OCI-LY3 (cell line): ENCODE results near the gene JUP.

ENCODE experiments used
- H2AFZ ChIP-seq: fragments of 200-600, 300-600 bp; shearing (Covaris generic); 2 replicates; pipeline ENCODE4 v1.6.0; 2014; ENCODE audit warnings: antibody characterized with exemption, low read depth, low read length
- H3K27ac ChIP-seq: fragments of 200-600, 300-600 bp; sonication (generic); 2 replicates; pipeline ENCODE4 v1.5.1; 2014; ENCODE audit warnings: mild to moderate bottlenecking, low read length, moderate library complexity, mixed read lengths
- H3K27me3 ChIP-seq: fragments of 200-600, 300-600 bp; sonication (generic); 2 replicates; pipeline ENCODE4 v1.6.1; 2014; ENCODE audit warnings: low read depth, low read length, mixed read lengths
- H3K36me3 ChIP-seq: fragments of 200-600, 300-600 bp; sonication (generic); replicated peaks from 2 replicates; pipeline ENCODE3; 2014; ENCODE audit warnings: low read depth, low read length, mixed read lengths
- H3K4me1 ChIP-seq: fragments of 300-600, 200-600 bp; sonication (generic); 2 replicates; pipeline ENCODE4 v1.6.1; 2014; ENCODE audit warnings: low read length, mixed read lengths
- H3K4me2 ChIP-seq: fragments of 200-600, 300-600 bp; sonication (generic); 2 replicates; pipeline ENCODE4 v1.6.1; 2014; ENCODE audit warnings: low read length, mixed read lengths
- H3K4me3 ChIP-seq: fragments of 300-600, 200-600 bp; sonication (generic); 2 replicates; pipeline ENCODE4 v1.5.1; 2014; ENCODE audit warnings: antibody characterized with exemption, mild to moderate bottlenecking, low read length, moderate library complexity
- H3K79me2 ChIP-seq: fragments of 300-600, 200-600 bp; shearing (Covaris generic); 2 replicates; pipeline ENCODE4 v1.6.1; 2014; ENCODE audit warnings: mild to moderate bottlenecking, low read length, mixed read lengths
- H3K9ac ChIP-seq: fragments of 300-600, 200-600 bp; shearing (Covaris generic); 2 replicates; pipeline ENCODE4 v1.6.0; 2014; ENCODE audit warnings: mild to moderate bottlenecking, low read length, moderate library complexity
- H3K9me3 ChIP-seq: fragments of 200-600, 300-600 bp; shearing (Covaris generic); 2 replicates; pipeline ENCODE4 v1.6.1; 2014; ENCODE audit warnings: low read length, mixed read lengths; ENCODE audit not compliant: insufficient read depth
- H4K20me1 ChIP-seq: fragments of 200-600, 300-600 bp; sonication (generic); 2 replicates; pipeline ENCODE4 v1.6.1; 2016; ENCODE audit warnings: low read length, mixed read lengths; ENCODE audit not compliant: insufficient read depth
- EZH2phosphoT487 ChIP-seq: fragments of 200-600 bp; shearing (Covaris generic); IDR thresholded peaks from 2 replicates; pipeline ENCODE4 v1.6.1; 2018; ENCODE audit warnings: antibody characterized with exemption, mixed run types, low read depth
- TF ChIP-seq, protein P1 (sequence below): fragments of 200-600, 300-600 bp; sonication (generic); IDR thresholded peaks from 2 replicates; pipeline ENCODE4 v1.5.1; 2014; ENCODE audit warnings: antibody characterized with exemption, low read length, low read depth

The JUP gene

DNA sequence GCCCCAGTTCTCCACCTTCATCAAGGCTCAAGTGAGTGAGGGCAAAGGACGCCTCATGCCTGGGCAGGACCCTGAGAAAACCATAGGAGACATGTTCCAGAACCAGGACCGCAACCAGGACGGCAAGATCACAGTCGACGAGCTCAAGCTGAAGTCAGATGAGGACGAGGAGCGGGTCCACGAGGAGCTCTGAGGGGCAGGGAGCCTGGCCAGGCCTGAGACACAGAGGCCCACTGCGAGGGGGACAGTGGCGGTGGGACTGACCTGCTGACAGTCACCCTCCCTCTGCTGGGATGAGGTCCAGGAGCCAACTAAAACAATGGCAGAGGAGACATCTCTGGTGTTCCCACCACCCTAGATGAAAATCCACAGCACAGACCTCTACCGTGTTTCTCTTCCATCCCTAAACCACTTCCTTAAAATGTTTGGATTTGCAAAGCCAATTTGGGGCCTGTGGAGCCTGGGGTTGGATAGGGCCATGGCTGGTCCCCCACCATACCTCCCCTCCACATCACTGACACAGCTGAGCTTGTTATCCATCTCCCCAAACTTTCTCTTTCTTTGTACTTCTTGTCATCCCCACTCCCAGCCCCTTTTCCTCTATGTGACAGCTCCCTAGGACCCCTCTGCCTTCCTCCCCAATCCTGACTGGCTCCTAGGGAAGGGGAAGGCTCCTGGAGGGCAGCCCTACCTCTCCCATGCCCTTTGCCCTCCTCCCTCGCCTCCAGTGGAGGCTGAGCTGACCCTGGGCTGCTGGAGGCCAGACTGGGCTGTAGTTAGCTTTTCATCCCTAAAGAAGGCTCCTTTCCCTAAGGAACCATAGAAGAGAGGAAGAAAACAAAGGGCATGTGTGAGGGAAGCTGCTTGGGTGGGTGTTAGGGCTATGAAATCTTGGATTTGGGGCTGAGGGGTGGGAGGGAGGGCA is 36.0 kb upstream of the JUP start:
- H2AFZ ChIP-seq = no peak overlapping the region
- no peak overlapping the region for H3K4me2 ChIP-seq
- no peak for TF ChIP-seq EZH2phosphoT487
- TF ChIP-seq, protein P1, sequence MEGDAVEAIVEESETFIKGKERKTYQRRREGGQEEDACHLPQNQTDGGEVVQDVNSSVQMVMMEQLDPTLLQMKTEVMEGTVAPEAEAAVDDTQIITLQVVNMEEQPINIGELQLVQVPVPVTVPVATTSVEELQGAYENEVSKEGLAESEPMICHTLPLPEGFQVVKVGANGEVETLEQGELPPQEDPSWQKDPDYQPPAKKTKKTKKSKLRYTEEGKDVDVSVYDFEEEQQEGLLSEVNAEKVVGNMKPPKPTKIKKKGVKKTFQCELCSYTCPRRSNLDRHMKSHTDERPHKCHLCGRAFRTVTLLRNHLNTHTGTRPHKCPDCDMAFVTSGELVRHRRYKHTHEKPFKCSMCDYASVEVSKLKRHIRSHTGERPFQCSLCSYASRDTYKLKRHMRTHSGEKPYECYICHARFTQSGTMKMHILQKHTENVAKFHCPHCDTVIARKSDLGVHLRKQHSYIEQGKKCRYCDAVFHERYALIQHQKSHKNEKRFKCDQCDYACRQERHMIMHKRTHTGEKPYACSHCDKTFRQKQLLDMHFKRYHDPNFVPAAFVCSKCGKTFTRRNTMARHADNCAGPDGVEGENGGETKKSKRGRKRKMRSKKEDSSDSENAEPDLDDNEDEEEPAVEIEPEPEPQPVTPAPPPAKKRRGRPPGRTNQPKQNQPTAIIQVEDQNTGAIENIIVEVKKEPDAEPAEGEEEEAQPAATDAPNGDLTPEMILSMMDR = no peak
- peaks cover 3% of the 10 kb centered on the region; the same call in 1 of the 2 replicates for H3K79me2 ChIP-seq
- H3K27ac ChIP-seq = no peak overlapping the region
- H3K27me3 ChIP-seq = no peaks in the 10 kb centered on the region
- no peak overlapping the region for H3K9ac ChIP-seq
- H4K20me1 ChIP-seq = no peaks in the 10 kb centered on the region
- H3K4me3 ChIP-seq = no peak overlapping the region
- H3K9me3 ChIP-seq = no peaks in the 10 kb centered on the region
- H3K36me3 ChIP-seq = peaks cover 8% of the 10 kb centered on the region
- peaks cover 20% of the 10 kb centered on the region for H3K4me1 ChIP-seq

DNA sequence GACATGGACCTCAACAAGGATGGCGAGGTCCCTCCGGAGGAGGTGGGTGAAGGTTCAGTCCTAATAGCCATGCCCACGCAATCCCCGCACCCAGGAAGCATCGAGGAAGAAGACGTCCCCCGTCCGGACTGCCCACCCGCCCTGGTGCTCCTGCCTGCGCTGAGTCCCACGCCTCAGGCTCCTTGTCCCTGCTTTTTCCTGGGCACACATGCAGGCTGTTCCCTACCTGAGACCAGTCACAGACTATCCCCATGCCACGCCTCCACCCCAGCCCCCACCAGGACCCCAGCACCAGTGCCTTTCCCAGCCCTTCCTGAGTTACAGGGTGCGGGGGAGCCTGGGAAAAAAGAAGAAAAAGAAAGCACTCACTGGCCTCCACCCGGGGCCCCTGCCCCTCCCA is 35.3 kb upstream of the JUP start:
- H2AFZ ChIP-seq = no peak overlapping the region
- no peak overlapping the region for H3K27ac ChIP-seq
- H3K9me3 ChIP-seq = no peaks in the 10 kb centered on the region
- no peak overlapping the region for H3K4me2 ChIP-seq
- peaks cover 3% of the 10 kb centered on the region; the same call in 1 of the 2 replicates for H3K79me2 ChIP-seq
- TF ChIP-seq, protein P1 = no peak
- peaks cover 8% of the 10 kb centered on the region for H3K36me3 ChIP-seq
- H4K20me1 ChIP-seq = no peaks in the 10 kb centered on the region
- no peaks in the 10 kb centered on the region for H3K27me3 ChIP-seq
- peaks cover 20% of the 10 kb centered on the region for H3K4me1 ChIP-seq
- H3K9ac ChIP-seq = no peak overlapping the region
- H3K4me3 ChIP-seq = no peak overlapping the region

DNA sequence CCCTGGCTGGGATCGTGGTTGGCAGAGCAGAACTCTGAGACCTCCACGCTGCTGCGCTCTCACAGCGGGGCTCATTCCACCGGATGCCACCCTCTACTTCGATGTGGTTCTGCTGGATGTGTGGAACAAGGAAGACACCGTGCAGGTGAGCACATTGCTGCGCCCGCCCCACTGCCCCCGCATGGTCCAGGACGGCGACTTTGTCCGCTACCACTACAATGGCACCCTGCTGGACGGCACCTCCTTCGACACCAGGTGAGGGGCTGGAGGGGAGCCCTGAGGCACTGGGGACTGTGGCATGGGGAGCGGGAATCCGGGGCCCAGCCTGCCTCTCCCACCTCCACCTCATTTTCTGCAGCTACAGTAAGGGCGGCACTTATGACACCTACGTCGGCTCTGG is 31.5 kb upstream of the JUP start:
- Histone ChIP-seq H3K4me3 (peak overlapping the region; percentile 88), H3K9ac (peak overlapping the region; percentile 88; the same call in 1 of the 2 replicates), H3K4me2 (peak overlapping the region; percentile 99), H3K36me3 (no peaks in the 10 kb centered on the region), H3K27me3 (peaks cover 4% of the 10 kb centered on the region; the same call in 1 of the 2 replicates), H2AFZ (no peak overlapping the region), H3K27ac (peak overlapping the region; percentile 58), H4K20me1 (no peaks in the 10 kb centered on the region), H3K4me1 (peaks cover 20% of the 10 kb centered on the region), H3K9me3 (no peaks in the 10 kb centered on the region), H3K79me2 (peaks cover 3% of the 10 kb centered on the region; the same call in 1 of the 2 replicates)
- no peak for TF ChIP-seq EZH2phosphoT487
- TF ChIP-seq, protein P1 = no peak

DNA sequence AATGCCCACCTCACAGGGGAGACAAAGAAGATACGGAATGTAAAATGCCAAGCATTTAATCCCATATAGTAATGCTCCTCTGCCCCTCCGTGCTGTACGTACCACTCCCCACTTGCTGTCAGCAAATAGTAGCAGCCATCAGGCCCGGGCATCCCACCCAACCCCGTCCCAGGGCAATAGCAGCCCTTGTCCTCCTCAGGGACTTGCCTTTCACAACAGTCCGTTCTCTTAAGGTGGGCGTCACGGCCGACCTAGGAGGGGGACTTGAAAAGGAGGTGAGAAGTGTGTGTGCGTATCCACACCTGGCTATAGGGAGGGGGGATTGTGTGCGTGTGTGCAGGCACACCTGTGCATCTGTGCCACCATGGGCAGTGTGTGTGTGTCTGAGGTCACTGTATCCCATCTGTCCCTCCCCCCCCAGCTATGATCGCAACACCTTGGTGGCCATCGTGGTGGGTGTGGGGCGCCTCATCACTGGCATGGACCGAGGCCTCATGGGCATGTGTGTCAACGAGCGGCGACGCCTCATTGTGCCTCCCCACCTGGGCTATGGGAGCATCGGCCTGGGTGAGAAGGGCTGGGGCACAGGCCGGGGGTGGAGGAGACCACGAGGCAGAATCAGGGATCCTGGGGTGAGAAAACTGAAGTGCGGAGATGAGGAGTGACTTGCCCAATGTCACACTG is 30.3 kb upstream of the JUP start:
- Histone ChIP-seq H2AFZ (no peak overlapping the region), H3K4me3 (no peak overlapping the region), H3K4me2 (no peak overlapping the region), H3K9ac (no peak overlapping the region), H4K20me1 (no peaks in the 10 kb centered on the region), H3K36me3 (no peaks in the 10 kb centered on the region), H3K4me1 (peaks cover 27% of the 10 kb centered on the region), H3K79me2 (peaks cover 3% of the 10 kb centered on the region; the same call in 1 of the 2 replicates), H3K27ac (no peak overlapping the region), H3K27me3 (peaks cover 12% of the 10 kb centered on the region), H3K9me3 (no peaks in the 10 kb centered on the region)
- TF ChIP-seq, protein P1 = no peak
- TF ChIP-seq EZH2phosphoT487 = no peak
